ENCODE measurements around the gene KLRC2.

DNA sequence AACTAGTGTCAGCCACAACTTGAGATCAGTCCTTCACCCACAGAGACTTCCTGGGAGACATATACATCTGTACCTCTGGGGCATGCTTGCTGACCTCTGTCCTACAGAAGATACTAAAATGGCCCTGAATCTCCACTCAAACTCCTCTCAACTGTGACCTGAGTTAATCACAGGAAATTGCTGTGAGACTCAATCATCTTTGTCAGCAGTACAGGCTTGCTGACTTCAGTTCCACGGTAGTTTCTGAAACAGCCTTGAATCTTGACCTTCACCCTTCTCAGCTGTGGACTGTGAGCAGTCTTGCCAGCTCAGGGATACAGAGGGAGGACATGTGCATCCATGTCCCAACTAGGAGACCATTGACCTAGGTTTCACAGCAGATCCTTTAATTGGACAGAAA is 18.7 kb upstream of the KLRC2 start:
- TF ChIP-seq EZH2 (IDR thresholded peaks at IDR 0.05; ENCODE audit: borderline replicate concordance) (no peak), EZH2phosphoT487 (IDR thresholded peaks at IDR 0.05; ENCODE audit: low read depth, severe bottlenecking, unreplicated experiment) (no peak)
- TF ChIP-seq, protein P1, sequence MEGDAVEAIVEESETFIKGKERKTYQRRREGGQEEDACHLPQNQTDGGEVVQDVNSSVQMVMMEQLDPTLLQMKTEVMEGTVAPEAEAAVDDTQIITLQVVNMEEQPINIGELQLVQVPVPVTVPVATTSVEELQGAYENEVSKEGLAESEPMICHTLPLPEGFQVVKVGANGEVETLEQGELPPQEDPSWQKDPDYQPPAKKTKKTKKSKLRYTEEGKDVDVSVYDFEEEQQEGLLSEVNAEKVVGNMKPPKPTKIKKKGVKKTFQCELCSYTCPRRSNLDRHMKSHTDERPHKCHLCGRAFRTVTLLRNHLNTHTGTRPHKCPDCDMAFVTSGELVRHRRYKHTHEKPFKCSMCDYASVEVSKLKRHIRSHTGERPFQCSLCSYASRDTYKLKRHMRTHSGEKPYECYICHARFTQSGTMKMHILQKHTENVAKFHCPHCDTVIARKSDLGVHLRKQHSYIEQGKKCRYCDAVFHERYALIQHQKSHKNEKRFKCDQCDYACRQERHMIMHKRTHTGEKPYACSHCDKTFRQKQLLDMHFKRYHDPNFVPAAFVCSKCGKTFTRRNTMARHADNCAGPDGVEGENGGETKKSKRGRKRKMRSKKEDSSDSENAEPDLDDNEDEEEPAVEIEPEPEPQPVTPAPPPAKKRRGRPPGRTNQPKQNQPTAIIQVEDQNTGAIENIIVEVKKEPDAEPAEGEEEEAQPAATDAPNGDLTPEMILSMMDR (IDR thresholded peaks at IDR 0.05; ENCODE audit: poor library complexity) = no peak

All from hepatocyte (in vitro differentiated cells).